ENCODE measurements around the gene BMP8B. TPM values are rescaled to one million over a fixed set of nuclear protein-coding genes. Genes with fewer than 3 reads are reported as not detected.
"Not testable (repeated sequence)": the region's sequence is repeated elsewhere in the genome, so short reads cannot be mapped to it uniquely, and the experiment has no call there.

The BMP8B gene
- total RNA-seq, 1 donor from 2014 or later: 1.3 TPM

DNA sequence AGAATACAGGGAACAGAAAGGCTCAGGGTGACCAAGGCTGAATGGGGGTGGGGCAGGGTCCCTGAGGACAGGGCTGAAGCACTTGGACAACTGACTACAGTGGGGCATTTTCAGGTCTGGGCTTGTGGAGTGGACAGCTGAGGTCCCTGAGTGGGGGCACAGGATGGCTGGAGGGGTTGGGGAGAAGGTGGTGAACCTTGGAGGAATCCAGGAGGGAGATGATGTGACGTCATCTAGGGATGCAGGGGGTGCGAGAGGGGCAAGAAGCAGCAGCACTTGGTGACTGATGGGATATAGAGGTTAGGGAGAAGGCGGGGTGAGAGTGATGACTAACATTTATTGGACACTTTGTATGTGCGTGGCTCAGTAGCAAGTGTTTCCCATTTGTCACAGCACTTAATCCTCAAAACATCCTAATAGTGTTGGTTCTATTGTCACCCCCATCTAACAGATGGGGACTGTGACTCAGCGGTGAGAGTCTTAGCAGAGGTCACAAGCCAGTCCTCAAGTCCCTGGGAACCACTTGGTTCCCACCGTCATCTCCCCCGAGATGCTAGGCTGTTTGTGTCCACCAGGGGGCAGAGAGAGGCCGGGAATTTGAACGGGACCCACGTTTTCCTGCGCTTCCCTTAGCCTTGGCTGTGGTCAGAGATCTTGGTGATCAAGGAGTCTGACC lies 27.9 kb upstream of the BMP8B start:
- DNase-seq (ENCODE audit: low read depth): peak; percentile 61

DNA sequence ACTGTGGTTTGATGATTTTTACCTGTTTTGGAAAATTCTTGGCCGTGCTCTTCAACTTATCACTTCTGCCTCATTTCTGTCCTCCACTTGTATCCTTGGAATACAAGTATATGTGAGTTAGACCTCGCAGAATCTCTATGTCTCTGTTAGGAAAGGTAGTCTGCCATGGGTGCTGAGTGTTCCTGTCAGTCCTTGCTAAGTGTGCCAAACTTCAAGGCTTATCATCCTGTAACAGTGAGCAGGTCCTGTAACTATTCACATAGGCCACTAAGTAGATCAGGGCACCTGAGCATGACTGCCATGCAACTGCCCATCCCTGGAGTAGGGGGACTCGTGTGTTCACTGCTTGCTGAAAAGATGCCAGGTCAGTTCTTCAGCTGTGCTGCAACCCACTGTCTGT lies 24.2 kb upstream of the BMP8B start:
- DNase-seq (ENCODE audit: low read depth): no peak

DNA sequence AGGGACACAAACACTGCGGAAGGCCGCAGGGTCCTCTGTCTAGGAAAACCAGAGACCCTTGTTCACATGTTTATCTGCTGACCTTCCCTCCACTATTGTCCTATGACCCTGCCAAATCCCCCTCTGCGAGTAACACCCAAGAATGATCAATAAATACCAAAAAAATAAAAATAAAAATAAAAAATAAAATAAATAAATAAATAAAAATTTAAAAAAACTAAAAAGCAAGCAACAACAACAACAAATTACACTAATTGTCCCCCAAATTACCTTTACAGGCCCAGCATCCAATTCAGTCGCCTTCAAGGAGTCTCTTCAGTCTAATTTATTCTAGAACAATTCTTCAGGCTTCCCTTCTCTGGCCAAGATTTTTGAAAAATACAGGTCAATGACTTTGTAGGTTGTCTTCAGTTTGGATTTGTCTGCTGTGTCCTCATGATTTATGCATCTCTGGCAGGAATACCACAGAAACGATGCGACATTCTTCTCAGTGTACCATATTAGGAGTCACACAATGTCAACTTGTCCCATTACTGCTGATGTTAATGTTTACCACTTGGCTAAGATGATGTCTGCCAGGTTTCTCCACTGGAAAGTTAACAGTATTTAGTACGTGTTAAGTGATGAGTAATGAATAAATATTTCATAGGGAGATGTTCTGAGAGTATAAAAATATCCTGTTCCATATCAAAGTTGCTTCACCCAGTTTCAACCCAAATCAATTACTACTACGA lies 20.3 kb upstream of the BMP8B start:
- DNase-seq (ENCODE audit: low read depth): peak; percentile 22

DNA sequence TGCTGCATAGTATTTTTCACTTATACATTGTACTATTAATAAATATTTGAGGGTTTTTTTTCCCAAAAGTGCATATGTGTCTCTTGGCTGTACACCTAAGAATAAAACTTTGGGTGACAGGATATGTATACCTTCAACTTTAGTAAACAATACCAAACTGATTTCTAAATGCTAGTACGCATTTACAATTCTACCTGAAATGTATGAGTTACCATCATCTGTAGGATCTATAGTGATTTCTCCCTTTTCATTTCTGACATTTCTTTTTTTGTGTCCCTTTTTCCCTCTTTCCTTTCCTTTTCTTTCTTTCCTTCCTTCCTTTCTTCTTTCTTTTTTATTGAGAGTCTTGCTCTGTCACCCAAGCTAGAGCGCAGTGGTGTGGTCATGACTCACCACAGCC lies 16.7 kb upstream of the BMP8B start:
- no peak for DNase-seq (ENCODE audit: low read depth)

DNA sequence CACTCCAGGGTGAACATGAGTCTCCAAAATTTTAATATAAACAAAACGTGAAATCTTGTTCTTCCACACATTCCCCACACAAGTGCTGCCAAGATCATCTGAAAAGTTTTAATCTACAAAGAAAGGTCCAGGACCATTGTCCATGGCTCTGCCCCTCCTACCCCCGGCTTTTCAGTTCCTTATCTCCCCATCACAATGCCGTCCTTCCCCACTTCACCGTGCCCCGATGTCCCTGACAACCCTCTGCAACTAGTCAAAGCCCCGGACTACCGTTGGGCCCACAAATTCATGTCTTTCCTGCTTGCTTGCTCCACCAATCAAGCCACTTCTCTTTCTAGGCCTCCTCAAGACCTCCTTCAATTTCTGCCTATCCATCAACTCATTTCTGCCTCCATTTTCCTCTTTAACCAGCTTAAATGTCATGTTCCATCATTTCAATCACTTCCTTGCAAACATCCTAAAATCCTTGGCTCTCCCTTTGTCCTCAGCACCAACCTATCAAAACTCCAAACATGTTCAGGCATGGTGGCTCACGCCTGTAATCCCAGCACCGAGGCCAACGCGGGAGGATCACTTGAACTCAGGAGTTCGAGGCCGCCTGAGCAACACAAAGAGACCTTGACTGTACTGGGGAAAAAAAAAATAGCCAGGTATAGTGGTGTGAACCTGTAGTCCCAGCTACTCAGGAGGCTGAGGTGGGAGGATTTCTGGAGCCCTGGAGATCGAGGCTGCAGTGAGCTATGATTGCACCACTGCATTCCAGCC lies 14.0 kb upstream of the BMP8B start:
- no peak for DNase-seq (ENCODE audit: low read depth)

DNA sequence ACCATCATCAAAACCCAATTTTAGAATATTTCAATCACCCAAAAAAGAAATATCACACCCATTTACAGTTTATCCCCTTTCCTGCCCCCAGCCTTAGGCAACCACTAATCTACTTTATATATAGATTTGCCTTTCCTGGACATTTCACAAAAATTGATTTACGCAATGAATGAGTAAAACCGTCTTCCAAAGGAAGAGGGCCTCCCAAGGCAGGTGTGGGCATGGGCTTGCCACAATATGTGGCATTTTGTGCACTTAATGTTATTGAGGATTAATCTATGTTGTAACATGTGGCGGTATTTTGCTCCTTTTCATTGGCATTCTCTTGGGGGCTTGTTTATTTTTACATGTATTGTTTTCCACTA lies 11.8 kb upstream of the BMP8B start:
- DNase-seq (ENCODE audit: low read depth): no peak

DNA sequence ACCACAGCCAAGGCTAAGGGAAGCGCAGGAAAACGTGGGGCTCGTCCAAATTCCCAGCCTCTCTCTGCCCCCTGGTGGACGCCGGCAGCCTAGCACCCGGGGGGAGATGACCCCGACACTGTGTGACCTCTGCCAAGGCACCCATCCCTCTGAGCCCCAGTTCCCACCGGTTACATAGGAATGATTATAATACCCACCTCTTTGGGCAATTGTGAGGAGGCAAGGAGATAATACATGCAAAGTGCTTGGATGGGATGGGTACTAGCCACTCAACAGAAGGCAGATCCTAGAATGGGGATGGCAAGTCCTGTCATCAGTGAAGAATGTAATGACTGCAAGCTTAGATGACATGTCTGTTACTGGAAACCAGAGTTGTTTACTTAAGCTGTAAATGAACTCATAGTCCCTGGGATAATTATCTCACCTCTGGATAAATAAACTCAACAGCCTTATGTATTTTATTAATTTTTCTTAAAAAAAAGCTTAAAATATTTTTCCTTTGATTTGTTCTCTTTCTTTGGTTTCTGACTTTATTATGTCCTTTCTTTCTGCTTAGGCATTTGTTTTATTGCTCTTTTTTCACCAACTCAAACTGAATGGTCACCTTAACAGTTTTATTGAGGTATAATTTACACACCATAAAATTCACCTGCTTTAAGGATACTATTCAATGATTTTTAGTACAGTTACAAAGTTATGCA lies 11.3 kb upstream of the BMP8B start:
- DNase-seq (ENCODE audit: low read depth): peak; percentile 93

DNA sequence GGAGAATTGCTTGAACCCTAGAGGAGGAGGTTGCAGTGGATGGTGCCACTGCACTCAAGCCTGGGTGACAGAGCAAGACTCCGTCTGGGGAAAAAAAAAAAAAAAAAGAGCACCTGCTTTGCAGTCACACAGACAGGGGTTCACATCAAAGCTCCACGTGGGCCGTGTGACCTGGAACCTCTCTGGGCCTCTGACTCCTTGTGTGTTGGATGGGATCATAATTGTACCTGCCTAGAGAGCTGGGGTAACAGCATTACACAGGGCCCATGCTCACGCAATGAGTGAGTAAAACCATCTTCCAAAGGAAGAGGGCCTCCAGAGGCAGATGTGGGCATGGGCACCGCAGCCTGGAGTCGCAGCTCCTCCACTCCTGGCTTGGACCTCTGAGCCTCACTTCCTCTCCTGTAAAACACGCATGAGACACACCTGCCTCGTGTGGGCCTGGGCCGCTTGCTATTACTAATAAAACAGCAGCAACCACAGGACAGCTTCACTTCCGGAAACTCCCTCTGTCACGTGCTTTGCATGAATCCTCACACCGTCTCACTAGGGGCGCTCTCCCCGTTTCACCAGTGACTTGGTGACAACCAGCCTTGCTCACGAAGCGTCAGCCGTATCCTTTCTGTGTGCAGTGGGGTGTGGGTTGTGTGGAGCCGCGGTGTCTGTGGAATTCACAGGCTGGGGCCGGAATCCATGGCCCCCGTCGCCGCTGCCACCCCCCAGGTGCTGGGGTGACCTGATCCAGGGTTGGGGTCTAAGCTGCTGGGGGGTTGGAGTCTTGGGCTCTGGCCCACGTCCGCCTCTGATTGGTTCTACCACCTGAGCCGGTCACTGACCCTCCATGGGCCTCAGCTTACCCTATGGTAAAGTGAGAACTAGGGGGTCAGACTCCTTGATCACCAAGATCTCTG lies 10.4 kb upstream of the BMP8B start:
- DNase-seq (ENCODE audit: low read depth): peak; percentile 66

DNA sequence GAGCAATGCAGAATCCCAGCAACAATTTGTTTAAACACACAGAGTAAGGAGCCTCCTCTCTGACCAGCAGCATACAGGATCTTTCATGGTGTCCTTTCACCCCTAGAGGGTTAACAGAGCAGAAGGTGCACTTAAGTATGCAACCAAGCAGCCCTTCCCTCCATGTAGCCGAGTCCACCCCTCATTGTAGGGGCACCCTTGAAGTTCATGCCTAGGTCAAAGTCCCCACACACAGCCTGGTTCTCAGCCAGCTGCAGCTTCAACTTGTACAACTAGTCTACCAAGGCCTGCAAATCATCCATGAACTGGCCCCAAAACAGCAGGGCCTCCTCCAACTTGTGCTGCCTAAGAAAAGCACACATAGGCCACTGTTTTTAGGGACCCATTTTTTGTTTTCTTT lies 7.0 kb upstream of the BMP8B start:
- DNase-seq (ENCODE audit: low read depth): no peak

DNA sequence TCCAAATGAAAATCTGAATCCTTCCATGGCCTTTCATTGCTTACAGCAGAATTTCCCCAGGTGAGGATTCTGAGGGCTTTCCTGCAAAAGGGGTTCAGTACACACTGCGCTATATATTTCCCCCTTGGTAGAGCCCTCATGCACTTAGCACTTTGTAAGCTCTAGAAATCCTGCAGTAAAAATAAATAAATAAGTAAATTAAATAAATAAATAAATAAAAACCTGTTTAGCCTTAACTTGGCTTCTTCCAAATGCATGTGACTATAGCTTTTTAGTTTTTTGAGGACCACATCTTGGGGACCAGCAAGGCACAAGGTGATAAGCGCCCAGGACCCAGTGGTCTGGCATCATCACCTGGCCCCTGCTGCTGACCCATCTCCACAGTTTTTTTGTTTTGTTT lies 3.2 kb upstream of the BMP8B start:
- DNase-seq (ENCODE audit: low read depth): no peak

DNA sequence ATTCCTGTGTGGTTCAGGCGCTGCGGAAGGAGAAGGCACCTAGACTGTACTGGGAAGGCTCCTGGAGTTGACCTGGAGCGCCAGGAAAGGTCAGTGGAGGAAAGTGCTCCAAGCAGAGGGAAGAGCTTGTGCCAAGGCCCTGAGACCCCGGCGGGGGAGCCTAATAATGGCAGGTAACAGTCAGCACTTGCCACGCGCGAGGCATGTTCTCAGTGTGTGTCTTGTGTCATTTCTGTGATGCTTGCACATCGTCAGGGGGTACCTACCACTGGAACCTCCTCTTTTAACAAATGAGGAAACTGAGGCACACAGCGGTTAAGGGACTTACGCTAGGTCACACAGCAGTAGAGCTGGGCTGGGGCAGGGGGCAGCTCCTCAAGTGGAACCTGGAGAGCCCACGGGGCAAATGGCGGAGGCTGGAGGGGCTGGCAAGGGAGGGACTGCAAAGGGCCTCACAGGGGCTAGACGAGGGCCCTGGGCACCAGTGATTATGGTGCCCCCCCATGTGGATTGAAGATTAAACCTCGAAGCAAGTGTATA lies 976 bp upstream of the BMP8B start:
- DNase-seq (ENCODE audit: low read depth): no peak

DNA sequence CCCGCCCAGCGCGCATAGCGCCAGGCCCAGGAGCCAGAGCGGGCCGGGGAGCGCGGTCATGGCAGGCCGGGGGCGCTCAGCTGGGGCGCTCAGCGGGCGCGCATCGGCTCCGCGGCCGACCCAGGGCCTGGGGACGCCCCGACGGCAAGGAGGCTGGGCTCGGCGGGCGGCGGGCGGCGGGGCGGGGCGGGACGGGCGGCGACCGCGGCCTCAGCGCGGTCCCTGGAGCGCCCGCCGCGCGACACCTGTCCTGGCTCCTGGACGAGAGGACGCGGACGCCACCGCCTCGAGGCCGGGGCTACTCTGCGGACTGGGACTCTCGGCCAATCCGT lies 273 bp downstream of the BMP8B start:
- DNase-seq (ENCODE audit: low read depth): no peak

DNA sequence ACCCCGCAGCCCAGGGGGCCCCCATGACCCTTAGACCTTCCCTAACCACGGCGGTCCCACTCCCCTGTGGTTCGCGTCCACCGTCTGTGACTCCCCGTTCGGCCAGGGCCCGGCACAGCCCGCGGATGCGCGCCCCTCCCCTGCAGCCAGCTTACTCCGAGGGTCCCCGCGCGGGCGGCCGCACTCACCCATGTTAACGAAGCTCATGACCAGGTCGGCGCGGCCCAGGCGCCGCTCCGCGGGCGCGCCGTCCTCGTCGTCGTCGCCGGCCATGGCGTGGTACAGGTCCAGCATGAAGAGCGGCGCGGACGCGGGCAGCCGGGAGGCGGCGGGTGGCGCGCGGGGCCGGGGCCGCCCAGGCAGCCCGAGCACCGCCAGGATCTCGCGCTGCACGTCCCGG lies 701 bp downstream of the BMP8B start:
- not testable (repeated sequence) for DNase-seq (ENCODE audit: low read depth)

DNA sequence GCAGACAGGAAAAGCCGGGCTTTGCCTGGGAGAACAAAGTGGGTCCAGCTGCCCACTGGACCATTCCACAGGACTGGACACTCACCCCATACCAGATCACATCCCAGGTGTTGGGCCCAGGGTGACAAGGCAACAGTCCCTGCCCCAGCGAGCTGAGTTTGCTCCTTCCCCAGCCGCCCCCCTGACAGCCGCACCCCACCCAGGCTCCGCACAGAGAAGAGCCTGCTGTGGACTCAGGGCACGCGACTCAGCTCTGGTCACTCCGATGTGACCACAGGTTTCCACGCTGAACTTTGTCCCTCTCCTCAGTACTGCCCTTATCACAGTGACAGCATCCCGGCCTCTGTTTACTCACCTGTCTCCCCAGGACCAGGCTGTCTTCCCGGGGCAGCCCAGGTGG lies 1.2 kb downstream of the BMP8B start:
- no peak for DNase-seq (ENCODE audit: low read depth)

DNA sequence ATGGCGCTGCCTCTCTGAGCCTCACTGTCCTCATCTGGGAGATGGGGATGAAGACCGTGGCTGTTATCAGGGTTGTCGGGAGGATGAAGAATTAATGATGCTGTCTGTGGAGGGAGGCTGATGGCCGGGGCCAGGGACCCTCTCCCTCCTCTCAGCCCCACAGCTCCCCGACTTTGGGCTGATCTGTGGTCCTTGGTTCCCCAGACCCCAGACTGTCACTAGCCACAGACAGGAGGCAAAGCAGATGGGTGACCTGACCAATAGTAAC lies 1.6 kb downstream of the BMP8B start:
- DNase-seq (ENCODE audit: low read depth): not testable (repeated sequence)

DNA sequence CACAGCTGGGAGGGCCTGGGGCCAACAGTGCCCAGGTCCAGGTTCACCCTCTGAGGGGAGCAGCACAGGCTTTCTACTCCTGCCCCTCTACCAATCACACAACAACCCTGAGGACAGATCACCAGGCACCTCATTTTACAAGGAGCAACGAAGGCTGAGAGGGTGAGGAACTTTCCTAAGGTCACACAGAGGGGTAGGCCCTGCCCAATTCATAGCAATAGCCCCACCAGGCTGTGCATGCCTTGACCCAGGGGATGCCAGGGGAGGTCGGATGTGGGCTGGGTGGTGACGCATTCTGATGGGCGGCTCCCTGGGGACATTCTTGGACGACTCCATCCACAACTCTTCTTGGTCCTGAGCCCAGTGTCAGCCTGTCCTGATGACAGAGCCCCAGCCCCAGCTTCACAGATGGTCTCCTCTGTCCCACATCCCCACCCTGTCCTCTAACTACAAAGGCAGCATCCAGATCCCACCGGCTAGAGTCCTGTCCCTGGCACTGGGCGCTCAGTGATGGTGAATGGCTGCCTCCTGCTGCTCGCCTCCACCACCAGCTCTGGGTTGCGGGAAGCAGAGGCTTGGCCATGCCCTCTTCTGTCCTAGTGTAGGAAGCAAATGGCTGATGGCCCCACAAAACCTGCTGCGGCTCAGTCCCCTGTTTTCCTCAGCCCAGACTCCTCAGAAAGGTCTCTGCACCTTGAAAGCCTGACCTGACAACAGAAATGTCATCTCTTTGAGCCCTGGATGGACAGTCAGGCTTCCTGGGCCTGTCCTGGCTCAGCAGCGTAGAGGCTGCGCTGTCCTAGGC lies 2.2 kb downstream of the BMP8B start:
- not testable (repeated sequence) for DNase-seq (ENCODE audit: low read depth)

DNA sequence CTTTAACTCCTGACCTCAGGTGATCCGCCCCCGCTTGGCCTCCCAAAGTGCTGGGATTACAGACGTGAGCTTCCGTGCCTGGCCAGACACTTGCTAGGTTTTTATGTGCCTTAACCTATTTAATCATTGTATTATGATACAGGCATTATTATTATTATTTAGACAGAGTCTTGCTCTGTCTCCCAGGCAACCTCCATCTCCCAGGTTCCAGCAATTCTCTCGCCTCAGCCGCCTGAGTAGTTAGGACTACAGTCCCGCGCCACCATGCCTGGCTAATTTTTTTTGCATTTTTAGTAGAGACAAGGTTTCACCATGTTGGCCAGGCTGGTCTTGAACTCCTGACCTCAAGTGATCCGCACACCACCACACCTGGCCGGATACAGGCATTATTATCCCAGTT lies 6.0 kb downstream of the BMP8B start:
- DNase-seq (ENCODE audit: low read depth): not testable (repeated sequence)

DNA sequence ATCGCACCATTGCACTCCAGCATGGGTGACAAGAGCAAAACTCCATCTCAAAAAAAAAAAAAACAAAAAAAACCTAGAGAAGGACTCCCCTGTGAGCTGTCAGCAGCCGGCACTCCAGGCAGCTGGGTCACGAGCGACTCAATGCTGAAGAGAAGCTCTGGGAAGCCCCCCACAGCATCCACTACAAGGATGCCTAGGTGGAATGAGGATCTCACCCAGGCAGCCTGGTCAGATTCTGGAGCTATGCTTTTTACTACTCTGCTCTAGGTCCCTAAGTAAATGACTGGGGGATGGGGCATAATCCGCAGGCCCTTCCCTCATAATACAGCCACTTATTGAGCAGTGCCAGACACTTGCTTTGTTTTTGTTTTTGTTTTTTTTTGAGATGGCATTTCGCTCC lies 6.6 kb downstream of the BMP8B start:
- no peak for DNase-seq (ENCODE audit: low read depth)

DNA sequence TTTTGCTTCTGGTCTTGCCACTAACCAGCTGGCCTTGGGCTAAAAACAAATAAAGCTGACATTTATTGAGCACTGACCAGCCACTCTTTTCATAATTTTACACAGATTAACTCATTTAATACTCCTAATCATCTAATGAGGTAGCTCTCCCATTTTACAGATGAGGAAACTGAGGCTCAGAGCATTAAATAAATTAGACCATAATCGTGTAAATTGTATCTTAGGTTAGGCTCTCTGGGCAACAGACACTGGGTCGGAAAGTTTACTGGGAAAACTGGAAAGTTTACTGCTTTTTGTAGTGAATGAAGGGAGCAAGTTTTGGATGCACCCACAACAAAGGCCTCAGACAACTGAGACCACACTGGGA lies 7.3 kb downstream of the BMP8B start:
- DNase-seq (ENCODE audit: low read depth): no peak

DNA sequence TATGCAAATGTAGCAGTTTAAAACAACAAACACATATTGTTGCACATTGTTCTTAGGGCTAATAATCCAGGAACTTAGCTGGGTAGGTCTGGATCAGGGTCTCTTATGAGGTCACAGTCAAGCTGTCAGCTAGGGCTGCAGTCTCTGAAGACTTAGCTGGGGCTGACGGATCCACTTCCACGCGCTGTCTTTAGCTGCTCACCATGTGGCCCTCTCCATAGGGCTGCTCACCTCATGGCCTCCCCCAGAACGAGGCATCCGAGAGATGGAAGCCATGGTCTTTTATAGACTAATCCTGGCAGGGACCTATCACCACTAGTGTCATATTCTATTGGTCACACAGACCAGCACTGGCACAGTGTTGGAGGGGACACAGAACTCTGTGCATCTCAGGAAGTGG lies 8.8 kb downstream of the BMP8B start:
- no peak for DNase-seq (ENCODE audit: low read depth)

DNA sequence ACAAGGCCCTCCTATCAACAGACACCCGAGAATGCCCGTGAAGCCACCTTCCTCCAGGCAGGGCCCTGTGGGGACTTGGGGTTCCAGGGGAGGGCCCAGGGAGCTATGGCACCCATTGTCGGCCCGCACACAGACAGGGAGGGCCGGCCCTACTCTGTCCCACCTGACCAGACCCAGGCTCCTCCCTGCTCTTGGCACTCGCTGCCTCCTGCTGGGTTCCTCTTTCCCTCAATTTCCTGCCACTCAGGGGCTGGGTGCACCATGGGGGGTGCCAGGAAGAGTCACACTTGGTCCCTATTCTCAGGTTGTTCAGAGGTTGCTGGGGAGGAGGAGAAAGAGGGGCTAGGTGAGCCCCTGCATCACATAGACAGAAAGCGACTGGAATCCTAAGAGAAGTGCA lies 9.5 kb downstream of the BMP8B start:
- DNase-seq (ENCODE audit: low read depth): no peak

All from renal cortical epithelial cell (primary cell).